Stimulated activated CD8-positive, alpha-beta memory T cell treated with anti-CD3 and anti-CD28 coated beads, Interleukin-15, amount 100 ng/mL, for 1 hour (primary cell): ENCODE data around the gene LRRC32.

ENCODE experiments used
- DNase-seq: peaks from one replicate; pipeline ENCODE4 v3.0.0-alpha.2; 2020; ENCODE audit warnings: low read depth

The LRRC32 gene

DNA sequence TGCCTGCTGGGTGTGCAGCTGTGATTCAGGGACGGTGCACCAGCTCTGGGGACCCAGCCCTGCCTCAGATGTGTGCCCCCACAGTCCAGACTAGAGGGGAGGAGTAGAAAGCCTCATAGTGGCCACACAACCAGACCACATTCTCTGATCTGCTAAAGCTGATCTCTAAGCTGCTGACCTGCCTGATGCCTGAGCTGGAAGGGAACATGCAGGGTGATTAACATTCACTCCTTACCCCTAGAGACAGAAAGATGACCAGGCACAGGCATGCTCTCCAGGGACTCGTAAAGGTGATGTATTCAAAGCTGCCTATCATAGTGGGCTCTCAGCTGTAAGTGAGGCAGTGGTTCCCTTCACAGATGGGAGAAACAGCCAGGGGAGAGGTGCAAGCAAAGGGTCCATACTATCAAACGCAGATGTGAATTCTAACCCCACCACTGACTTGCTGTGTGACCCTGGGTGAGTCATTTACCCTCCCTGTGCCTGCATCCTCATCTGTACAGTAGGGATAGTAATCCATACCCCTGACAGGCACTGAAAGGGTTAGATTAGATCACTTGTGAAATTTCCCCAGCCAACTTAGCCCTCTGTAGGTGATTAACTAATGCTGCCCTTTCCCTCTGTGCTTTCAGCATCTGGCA is 29.0 kb upstream of the LRRC32 start:
- no peak for DNase-seq

DNA sequence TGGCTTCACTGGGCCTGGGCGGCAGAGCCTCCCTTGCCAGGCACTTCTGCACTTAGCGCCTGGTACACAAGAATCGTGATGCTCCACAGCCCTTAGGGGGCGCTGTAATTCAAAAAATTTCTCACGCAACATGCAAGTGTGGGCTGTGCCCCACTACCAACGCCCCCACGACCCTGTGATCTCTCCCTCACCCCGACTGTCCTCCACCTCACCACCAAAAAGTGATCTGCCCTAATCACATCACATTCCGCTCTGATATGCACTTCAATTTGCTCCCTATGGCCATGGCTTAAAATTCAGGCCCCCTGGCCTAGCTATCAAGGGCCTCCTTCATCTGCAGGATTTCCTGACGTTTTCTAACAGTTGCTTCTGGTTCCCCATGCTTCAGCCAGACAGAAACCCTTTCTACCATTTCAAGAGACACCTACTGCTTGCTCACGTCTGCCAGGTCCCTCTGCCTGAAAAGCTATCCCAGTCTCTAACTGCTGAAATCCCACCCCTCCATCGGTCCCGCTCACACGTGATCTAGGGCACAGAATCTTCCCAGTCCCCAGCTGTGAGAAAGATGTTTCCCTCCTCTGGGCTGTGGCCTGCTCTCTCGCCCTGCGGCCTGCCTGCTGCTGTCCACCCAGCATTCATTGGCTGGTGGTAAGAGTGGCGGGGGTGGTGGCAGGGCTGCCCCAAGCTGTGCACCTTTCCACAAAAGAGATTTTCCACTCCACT is 27.9 kb upstream of the LRRC32 start:
- no peak for DNase-seq

DNA sequence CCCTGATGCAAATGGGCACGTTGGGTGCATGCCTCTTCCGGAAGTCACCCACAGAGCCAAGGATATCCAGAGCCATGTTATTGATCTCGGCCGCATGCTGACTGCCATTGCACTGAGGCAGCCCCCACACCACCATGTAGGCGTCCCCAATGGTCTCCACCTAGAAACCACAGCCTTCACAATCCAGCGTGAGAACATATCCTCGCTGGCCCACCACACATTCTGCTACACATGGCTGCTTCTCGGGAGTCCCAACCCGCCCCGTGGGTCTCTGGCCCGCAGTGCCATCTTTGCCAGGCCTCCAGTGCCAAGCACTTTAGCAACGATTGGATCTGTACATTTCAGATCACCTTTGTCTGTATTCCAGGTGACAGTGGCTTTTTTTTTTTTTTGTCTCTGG is 26.2 kb upstream of the LRRC32 start:
- no peak for DNase-seq

DNA sequence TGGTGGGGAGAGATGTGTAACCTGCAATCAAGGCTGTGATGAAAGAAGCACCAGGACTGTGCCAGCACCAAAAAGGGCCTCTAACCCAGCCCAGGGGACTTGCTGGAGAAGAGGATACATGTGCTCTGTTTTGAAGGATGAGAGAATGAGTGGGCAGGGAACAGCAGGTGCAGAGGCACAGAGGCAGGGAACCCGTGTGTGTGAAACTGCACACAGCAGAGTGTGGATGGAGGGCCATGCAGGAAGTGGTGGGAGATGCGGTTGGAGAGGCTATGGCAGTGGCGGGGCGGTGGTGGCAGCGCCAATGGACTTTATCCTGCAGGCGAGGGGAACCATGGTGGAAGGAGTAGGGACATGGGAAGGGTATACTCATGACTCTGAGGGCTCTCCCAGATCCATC is 25.2 kb upstream of the LRRC32 start:
- no peak for DNase-seq

DNA sequence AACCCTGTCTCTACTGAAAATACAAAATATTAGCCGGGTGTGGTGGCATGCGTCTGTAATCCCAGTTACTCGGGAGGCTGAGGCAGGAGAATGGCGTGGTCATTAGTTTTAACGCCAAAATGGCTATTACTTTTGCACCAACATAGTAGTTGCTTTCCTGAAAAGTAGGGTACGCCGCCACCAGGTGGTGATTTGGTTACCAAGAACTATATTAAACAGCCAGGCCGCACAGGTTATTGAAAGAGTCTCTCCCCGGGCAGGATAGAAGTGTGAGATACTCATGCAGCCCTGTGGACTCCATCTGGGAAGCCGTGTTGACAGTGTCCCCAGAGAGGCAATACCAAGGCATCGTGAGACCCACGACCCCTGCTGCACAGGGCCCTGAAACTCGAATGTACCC is 24.6 kb upstream of the LRRC32 start:
- DNase-seq = no peak

DNA sequence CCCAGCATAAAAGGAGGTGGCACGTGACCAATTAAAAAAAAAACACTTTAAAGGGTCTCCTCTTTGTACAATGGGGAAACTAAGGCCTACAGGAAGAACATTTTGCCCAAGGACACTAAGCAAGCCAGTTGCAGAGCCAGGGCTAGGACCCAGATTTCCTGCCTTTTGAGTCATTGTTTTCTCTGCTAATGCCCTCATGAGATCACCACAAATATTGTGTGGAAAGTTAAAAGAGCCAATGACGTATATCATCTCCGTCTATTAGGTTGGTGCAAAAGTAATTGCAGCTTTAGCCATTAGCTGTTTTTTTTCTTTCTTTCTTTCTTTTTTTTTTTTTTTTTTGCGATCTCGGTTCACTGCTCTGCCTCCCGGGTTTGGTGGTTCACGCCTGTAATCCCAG is 24.1 kb upstream of the LRRC32 start:
- no peak for DNase-seq

DNA sequence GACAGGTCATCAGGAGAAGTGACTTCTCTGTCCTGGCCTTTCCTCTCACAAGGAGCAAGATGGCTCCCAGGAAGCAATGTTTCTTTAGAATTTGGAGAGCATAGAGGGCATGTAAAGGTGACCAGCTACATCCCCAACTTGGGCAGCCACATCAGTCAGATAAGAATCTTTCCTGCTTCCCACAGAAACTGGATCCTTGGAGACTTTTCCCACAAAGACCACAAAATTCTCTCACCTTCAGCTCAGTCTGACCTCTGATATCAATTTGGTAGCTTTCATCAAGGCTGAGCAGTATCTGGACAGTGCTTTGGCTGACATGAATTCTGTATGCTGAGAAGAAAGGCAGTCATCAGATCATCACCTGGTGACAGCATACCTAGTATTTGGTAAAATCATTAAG is 23.3 kb upstream of the LRRC32 start:
- DNase-seq = no peak

DNA sequence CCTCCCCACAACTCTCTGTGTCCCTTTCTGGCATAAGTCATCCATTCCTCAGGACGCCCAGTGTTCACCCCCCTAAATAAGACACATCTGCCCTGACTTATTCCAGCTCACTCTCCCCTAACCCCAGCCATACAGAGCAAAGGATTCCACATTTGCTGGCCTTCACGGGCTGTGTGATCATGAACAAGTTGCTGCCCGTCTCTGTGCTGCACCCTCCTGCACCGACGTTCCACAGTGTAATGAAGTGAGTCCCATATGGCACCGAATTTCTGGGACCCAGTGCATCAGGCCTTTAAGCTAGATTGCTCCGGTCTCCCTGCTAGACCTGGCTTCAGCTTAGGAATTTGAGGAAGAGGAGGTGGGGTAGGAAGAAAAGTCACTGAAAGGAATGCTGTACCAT is 22.4 kb upstream of the LRRC32 start:
- DNase-seq = no peak

DNA sequence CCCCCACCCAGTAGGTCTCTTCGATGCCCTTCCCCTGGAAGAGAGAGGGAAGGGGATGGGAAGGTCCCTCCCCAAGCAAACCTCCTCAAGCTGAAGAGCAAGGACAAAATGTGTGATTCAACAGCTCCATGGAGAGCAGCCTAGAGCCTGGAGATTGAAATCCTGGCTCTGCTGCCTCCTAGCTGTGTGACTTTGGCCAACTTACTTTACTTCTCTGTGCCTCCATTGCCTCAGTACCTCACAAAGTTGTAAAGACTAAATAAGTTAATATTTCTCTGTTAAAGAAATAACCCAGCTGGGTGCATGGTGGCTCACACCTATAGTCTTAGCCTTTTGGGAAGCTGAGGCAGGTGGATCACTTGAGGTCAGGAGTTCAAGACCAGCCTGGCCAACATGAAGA is 21.1 kb upstream of the LRRC32 start:
- DNase-seq = no peak

DNA sequence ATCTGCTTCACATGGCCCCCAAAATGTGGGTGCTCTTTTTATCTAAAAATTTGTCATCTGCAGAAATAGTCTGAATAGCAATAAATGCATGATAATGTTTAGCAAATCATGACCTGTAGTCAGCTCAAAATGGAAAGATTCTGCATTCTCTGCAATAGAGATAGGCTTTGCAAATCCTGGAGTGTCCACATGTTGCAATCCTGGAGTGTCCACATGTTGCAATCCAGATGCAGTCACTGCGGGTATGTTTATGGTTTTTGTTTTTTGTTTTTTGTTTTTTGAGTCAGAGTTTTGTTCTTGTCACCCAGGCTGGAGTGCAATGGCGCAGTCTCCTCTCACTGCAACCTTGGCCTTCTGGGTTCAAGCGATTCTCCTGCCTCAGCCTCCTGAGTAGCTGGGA is 20.2 kb upstream of the LRRC32 start:
- no peak for DNase-seq

DNA sequence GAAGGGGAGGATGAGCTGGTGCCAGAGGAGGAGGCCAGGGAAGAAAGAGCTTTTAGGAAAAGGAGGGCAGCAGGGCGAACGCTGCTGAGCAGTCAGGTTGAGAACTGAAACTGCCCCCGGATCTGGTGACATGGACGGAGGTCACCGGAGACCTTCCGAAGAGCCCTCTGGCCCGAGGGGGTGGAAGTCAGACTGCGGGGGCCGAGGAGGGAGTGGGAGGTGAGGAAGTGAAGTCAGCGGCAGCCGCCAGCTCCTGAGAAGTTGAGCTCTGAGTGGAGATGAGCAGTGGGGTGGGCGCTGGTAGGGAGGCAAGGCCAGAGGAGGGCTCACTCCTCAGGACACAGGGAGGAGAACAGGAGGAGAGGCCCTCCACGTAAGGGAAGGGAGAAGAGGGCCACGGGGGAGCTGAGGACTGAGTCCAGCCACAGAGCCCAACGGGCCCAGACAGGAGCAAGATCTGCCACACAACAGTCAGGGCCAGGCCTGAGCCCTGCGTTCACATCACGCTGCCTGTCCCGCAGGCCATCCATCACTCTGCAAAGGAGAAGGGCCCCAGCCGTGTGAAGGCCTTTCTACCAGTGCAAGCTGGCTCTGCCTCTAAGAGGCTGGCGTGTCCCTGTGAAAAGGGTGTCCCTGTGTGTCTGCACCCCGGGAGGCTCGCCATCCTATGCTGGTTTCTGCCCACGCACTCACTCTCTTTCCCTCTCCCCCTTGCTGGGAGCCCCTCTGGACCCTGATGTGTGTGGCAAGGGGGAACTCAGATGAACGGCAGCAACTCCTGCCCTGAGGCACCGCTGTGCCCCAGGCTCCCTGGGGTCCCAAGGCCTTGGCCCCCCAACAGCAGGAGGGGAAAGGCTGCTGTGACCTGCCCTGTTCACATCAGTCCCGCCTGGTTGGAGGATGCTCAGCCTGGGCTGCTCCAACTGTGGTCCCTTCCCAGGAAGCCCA is 19.0 kb upstream of the LRRC32 start:
- no peak for DNase-seq

DNA sequence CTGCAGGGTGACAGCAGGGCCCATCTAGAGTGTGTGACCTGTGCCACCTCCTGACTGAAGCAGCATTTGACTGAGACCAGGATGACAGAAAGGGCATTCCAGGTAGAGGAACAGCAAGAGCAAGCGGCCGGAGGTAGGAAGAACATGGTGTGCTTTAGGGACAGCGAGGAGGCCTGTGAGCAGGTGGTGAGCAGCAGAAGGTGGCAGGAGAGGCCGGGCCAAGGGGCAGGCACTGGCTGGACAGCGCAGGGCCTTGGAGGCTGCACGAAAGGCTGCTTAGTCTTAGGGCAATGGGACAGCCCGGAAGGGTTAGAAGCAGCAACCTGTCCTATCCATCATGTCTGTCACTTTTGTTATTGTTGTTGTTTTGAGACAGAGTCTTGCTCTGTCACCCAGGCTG is 17.6 kb upstream of the LRRC32 start:
- no peak for DNase-seq

DNA sequence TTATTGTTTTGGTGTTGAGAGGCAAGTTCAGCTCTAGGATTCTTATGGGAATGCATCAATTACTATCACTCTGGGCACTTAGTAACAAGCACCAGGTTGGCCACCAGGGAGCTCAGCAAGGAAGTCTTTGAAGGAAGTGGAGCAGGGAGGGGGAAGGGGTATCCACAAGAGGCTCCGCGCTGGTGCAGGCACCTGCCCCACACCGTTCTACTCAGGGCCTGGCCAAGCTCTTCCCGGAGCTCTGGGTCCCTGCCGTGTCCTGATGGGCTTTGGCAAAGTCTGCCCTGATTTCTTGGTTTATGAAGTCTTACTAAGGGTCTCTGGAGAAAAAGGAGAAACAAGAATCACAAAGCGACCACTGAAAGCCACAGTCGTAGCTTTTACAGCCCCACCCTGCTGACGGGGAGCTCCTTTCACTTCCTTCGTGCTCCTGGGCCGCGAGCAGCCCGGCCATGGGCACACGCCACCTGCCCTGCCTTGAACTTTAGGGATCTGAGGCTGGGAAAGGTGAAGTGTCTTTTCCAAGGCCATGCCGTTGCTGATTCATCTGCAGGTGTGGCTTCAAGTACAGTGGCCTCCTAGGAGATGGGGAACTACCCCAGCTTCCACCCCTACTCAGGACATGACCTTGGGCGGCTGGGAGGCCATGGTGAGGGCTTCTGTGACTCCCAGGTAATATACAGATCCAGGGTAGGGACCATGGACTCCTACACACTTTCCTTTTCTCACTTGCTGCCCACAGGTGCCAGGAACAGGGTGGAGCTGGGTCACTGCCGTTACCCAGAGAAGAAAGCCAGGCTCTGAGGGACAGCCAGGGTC is 15.9 kb upstream of the LRRC32 start:
- DNase-seq = no peak

DNA sequence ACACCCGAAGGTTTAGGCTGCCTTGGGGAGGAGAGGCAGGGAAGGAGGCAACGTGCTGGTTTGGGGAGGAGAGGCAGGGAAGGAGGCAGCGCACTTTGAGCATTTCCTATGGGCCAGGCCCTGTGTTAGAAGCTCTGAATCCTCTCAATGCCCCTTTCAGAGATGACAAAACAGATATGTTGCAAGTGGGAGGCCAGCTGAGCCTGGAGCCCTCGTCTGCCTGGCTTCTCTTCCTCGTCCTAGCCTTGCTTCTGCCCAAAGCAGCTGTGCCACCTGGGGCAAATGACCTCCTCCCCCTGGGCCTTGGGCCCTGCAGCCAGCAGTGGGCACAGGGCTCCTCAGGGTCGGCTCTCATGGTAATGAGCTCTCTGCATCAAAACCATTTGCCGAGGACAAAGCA is 15.3 kb upstream of the LRRC32 start:
- DNase-seq = no peak

DNA sequence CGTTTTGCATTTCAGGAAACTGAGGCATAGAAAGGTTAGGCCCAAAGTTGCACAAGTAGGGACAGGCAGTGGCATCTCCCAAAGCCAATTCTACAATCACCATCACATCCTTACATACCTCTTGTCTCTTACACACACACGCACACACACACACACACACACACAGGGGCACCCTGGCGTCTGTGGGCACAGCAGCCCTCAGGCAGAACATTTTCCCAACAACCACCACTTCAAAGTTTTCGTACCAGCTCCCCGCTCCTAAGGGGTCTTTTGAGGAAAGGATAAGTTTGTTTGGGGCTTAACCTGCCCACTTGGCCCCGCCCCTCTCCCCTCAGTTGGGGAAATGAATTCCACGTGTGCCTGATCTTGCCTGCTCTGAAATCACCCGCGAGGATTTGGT is 14.7 kb upstream of the LRRC32 start:
- DNase-seq = no peak

DNA sequence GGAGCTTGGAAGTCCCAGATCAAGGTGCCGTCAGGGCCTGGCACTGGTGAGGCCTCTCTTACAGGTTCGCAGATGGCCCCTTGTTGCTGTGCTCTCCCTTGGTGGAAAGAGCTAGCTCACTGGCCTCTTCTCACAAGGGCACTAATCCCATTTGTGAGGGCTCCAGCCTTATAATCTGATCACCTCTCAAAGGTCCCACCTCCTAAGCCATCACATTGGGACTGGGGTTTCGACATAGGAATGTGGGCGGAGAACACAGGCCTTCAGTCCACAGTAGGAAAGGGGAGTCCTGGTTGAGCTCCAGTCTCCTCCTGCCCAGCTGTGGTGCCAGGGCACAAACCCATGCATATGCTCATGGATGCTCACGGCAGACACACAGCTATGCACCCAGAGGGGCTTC is 14.0 kb upstream of the LRRC32 start:
- DNase-seq = no peak

DNA sequence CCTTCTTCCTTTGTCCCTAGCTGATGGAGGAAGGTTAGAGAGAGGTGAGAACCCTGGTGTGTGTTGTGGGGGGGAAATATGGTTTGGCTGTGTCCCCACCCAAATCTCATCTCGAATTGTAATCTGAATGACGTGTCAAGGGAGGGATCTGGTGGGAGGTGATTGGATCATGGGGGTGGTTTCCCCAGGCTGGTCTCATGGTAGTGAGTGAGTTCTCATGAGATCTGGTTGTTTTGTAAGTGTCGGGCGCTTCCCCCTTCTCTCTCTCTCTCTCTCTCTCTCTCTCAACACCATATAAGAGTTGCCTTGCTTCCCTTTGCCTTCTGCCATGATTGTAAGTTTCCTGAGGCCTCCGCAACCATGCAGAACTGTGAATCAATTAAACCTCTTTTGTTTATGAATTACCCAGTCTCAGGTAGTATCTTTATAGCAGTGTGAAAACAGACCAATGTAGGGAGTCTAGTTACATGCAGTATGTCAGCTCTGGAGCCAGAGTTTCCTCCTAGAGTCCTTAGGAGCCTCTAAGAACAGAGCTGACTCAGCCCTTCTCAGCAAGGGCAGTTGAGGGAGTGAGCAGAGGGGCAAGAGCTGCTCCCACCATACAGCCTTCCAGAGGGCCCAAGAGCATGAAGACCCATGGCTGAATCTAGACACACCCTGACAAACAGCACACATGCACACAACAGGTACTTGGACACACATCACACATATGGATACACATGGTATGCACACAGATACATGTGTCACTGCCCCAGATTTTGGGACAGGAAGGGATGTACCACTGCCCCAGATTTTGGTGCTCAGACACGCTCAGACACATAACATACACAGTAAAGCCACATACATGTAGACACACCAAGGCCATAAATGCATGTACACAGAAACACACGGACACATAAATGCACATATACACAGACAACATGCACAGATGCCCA is 12.9 kb upstream of the LRRC32 start:
- no peak for DNase-seq

DNA sequence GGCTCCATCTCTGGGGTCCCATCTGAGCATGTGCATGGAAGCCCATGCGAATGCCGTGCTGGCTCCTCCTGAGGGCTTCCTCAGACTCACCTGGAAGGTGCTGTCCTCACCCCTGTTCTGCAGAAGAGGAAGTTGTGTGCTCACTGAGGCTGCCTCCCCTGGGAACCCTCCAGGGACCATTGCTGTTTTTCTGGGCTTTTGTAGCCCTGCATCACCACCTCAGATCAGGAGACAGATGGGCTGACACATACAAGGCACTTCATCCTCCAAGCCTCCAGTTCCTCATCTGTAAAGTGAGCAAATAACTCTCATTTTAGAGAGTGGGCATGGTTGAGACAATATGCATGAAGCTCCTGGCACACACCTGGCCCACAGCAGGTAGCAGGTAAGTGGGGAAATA is 12.1 kb upstream of the LRRC32 start:
- DNase-seq = no peak

DNA sequence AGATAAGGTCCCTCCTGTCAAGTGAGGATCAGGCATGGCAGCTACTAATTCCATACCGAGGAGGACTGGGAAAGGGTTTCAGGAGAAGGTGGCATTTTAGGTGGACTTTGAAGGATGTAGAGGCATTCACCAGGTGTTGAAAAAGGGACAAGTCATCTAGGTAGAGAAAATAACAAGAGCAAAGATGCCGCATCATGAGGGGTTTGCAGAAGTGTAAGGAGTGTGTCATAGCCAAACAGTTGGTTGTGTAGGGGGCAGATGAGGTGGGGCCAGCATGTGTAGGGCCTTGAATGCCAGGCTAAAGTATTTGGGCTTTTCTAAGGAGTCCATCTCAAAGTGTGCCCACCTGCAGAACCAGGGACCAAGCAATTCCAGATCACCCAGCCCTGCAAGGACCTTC is 11.6 kb upstream of the LRRC32 start:
- no peak for DNase-seq

DNA sequence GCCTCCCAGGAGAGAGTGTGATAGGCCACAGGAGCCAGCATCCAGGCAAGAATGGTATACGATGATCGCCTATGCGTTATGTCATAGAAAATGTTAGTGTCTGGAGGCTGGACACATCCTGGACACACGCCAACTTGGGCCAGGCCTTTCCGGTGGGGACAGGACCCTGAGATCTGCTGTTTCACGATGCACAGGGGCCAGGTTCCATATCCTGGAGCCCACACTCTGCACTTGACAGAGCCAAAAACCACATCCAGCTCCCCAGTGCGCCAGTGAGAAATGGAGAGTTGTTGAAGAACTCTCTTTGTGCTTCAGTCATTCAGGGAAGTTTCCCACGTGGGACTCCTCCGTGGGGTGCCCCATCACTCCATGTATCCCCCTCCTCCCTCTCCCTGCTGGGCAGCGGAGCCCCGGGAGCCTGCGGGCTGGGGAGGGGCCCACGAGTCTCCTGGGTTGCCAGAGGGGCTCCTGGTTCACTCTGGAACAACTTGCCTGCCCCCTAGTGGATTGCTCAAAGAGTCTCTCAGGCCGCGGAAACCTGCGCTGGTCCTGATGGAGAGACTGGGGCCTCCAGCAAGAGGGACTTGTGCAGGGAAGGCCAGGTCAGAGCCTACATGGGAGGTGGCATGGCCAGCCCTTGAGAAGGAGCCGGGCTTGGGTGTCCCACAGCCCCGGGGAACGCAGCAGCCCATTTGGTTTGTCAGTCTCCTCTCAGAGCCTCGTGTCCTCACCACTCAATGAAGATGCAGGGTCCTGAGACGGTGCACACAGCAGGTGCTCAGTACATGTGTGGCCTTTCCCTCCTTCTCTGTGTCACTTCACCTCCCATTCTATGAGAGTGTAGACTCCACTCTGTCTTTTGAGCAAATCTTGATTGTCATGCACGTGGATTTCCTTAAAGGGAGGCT is 10.2 kb upstream of the LRRC32 start:
- peak; percentile 47 for DNase-seq
